HCT116 (cell line): ENCODE results near the gene SPAG8. TPM values are rescaled to one million over a fixed set of nuclear protein-coding genes. Genes with fewer than 3 reads are reported as not detected.

ENCODE experiments used
- ATAC-seq: fragments of 200-7000 bp; cut with Tn5 transposase; 2 replicates; pipeline ENCODE4 v1.9.1; 2020; ENCODE audit warnings: mild to moderate bottlenecking, moderate library complexity
- BruUV-seq: library from RNA; stranded (reverse); fragments of 400-500 nt; replicated peaks from 2 replicates; lab custom pipeline; 2021; lab: Mats Ljungman, UMichigan
- CTCF ChIA-PET: fragments of 300-600 bp; sonication (Branson Sonifier 250); formaldehyde crosslinking; loops from one replicate; lab custom pipeline; 2021; ENCODE audit warnings: antibody characterized with exemption; lab: Charles Lee
- POLR2A ChIA-PET: fragments of 300-600, 350-600 bp; sonication (Branson Sonifier 250); formaldehyde crosslinking; loops from one replicate; lab custom pipeline; 2021; ENCODE audit warnings: antibody characterized with exemption; lab: Charles Lee
- RAD21 ChIA-PET, 2 experiments: fragments of 300-600 bp; sonication (Branson Sonifier 250); formaldehyde crosslinking; loops; one replicate each; lab custom pipeline; 2023; ENCODE audit warnings: low total read pairs in 2 of 2; ENCODE audit not compliant: uncharacterized antibody in 2 of 2, unreplicated experiment in 2 of 2, low non-redundant PET in 1 of 2; lab: Charles Lee
- DNase-seq: peaks from one replicate; pipeline ENCODE4 v3.0.0-alpha.2; 2010; ENCODE audit warnings: low read depth, low spot score
- H2AFZ ChIP-seq: fragments of 200-600 bp; shearing (Covaris generic), sonication (generic); 2 replicates; pipeline ENCODE4 v1.6.1; 2017; ENCODE audit warnings: low read depth, mixed run types, mixed read lengths, antibody characterized with exemption, low read length; ENCODE audit not compliant: poor library complexity, severe bottlenecking
- H3K27ac ChIP-seq: 2 replicates; pipeline ENCODE4 v1.5.1; 2012; ENCODE audit warnings: low read depth, low read length
- H3K27me3 ChIP-seq: fragments of 200-600 bp; sonication (generic); 2 replicates; pipeline ENCODE4 v1.6.1; 2016; ENCODE audit warnings: mixed run types, low read length, mixed read lengths; ENCODE audit not compliant: insufficient read depth
- H3K36me3 ChIP-seq, 2 experiments: fragments of 200-500 bp in 1 of 2; fragments of 200-600 bp in 1 of 2; sonication (Bioruptor generic) in 1 of 2; sonication (generic) in 1 of 2; 2 replicates each; pipeline versions ENCODE4 v1.5.1 to v1.6.1; 2014 to 2016; ENCODE audit warnings: low read length in 2 of 2, inconsistent platforms in 1 of 2, mixed read lengths in 1 of 2, mixed run types in 1 of 2; ENCODE audit not compliant: insufficient read depth in 2 of 2, control insufficient read depth in 1 of 2
- H3K4me1 ChIP-seq, 2 experiments: fragments of 200-600 bp in 1 of 2; sonication (generic) in 1 of 2; 2 replicates each; pipeline versions ENCODE4 v1.5.1 to v1.6.1; 2012 to 2017; ENCODE audit warnings: low read length in 2 of 2, inconsistent platforms in 1 of 2, mild to moderate bottlenecking in 1 of 2, mixed read lengths in 1 of 2, mixed run types in 1 of 2, moderate library complexity in 1 of 2; ENCODE audit not compliant: insufficient read depth in 2 of 2, control insufficient read depth in 1 of 2
- H3K4me2 ChIP-seq: fragments of 200-600 bp; sonication (generic); 2 replicates; pipeline ENCODE4 v1.6.1; 2017; ENCODE audit warnings: mixed run types, low read length, mixed read lengths
- H3K4me3 ChIP-seq, 2 experiments: fragments of 200-600 bp in 1 of 2; sonication (generic) in 1 of 2; replicated peaks in 1 of 2; 2 replicates each; pipeline ENCODE4 v1.5.1; 2011 to 2016; ENCODE audit warnings: low read length in 2 of 2, control low read depth in 1 of 2, low read depth in 1 of 2, mild to moderate bottlenecking in 1 of 2, mixed read lengths in 1 of 2, mixed run types in 1 of 2
- H3K79me2 ChIP-seq: fragments of 200-600 bp; sonication (generic); 2 replicates; pipeline ENCODE4 v1.6.1; 2017; ENCODE audit warnings: mild to moderate bottlenecking, mixed run types, low read length, moderate library complexity, mixed read lengths; ENCODE audit not compliant: insufficient read depth
- H3K9ac ChIP-seq: fragments of 200-600 bp; sonication (generic); 2 replicates; pipeline ENCODE4 v1.6.1; 2016; ENCODE audit warnings: low read length, mixed read lengths
- H3K9me2 ChIP-seq: fragments of 200-600 bp; sonication (generic), shearing (Covaris generic); 2 replicates; pipeline ENCODE4 v1.6.1; 2017; ENCODE audit warnings: mixed run types, mild to moderate bottlenecking, moderate library complexity; ENCODE audit not compliant: insufficient read depth
- H3K9me3 ChIP-seq, 2 experiments: fragments of 200-500 bp in 1 of 2; fragments of 200-600 bp in 1 of 2; sonication (Bioruptor generic) in 1 of 2; sonication (generic) in 1 of 2; 2 replicates each; pipeline ENCODE4 v1.6.1; 2014 to 2017; ENCODE audit warnings: low read length in 2 of 2, mixed read lengths in 2 of 2, inconsistent platforms in 1 of 2, low read depth in 1 of 2, mild to moderate bottlenecking in 1 of 2, mixed run types in 1 of 2, moderate library complexity in 1 of 2; ENCODE audit not compliant: control insufficient read depth in 1 of 2, insufficient read depth in 1 of 2
- H4K20me1 ChIP-seq: fragments of 200-600 bp; sonication (generic), shearing (Covaris generic); 2 replicates; pipeline ENCODE4 v1.6.1; 2017; ENCODE audit warnings: mixed run types, mild to moderate bottlenecking, moderate library complexity; ENCODE audit not compliant: insufficient read depth
- CEBPB ChIP-seq: IDR thresholded peaks from 2 replicates; pipeline ENCODE4 v1.6.1; 2012; ENCODE audit warnings: low read depth
- EGR1 ChIP-seq: IDR thresholded peaks from 2 replicates; pipeline ENCODE4 v1.6.1; 2012; ENCODE audit warnings: low read depth
- EZH2 ChIP-seq: fragments of 200-600 bp; sonication (generic); IDR thresholded peaks from 2 replicates; pipeline ENCODE4 v1.6.1; 2017; ENCODE audit warnings: antibody characterized with exemption, mixed run types
- EZH2phosphoT487 ChIP-seq: fragments of 200-600 bp; IDR thresholded peaks from 2 replicates; pipeline ENCODE4 v1.6.1; 2018; ENCODE audit warnings: antibody characterized with exemption, borderline replicate concordance
- FOSL1 ChIP-seq: IDR thresholded peaks from 2 replicates; pipeline ENCODE4 v1.6.1; 2012; ENCODE audit warnings: low read depth
- JUND ChIP-seq: IDR thresholded peaks from 2 replicates; pipeline ENCODE4 v1.6.1; 2012
- POLR2A ChIP-seq: IDR thresholded peaks from 2 replicates; pipeline ENCODE4 v1.7.0; 2011; ENCODE audit warnings: borderline replicate concordance; ENCODE audit not compliant: insufficient read depth, insufficient read length; ENCODE audit errors: extremely low read depth
- POLR2AphosphoS5 ChIP-seq: IDR thresholded peaks from 2 replicates; pipeline ENCODE4 v1.6.1; 2011; ENCODE audit warnings: mild to moderate bottlenecking, low read depth, low read length, moderate library complexity
- SIN3A ChIP-seq: IDR thresholded peaks from 2 replicates; pipeline ENCODE4 v1.6.1; 2012; ENCODE audit warnings: low read depth
- SP1 ChIP-seq: IDR thresholded peaks from 2 replicates; pipeline ENCODE4 v1.6.1; 2012; ENCODE audit warnings: low read depth
- SRF ChIP-seq: IDR thresholded peaks from 2 replicates; pipeline ENCODE4 v1.6.1; 2012; ENCODE audit warnings: low read depth
- TCF7L2 ChIP-seq: IDR thresholded peaks from 2 replicates; pipeline ENCODE4 v1.7.0; 2011; ENCODE audit warnings: borderline replicate concordance, inconsistent platforms; ENCODE audit not compliant: insufficient read depth, insufficient read length; ENCODE audit errors: extremely low read depth
- YY1 ChIP-seq: IDR thresholded peaks from 2 replicates; pipeline ENCODE4 v1.6.1; 2011; ENCODE audit warnings: low read length, low read depth, moderate library complexity, mild to moderate bottlenecking; ENCODE audit not compliant: insufficient replicate concordance; ENCODE audit errors: extremely low read depth
- ZFX ChIP-seq: fragments of 450-650 bp; IDR thresholded peaks from 2 replicates; pipeline ENCODE4 v1.6.1; 2017
- ZNF274 ChIP-seq: fragments of 200-500 bp; sonication (Bioruptor generic); IDR thresholded peaks from 2 replicates; pipeline ENCODE4 v1.6.1; 2014; ENCODE audit warnings: mild to moderate bottlenecking, low read depth, low read length, inconsistent platforms
- intact Hi-C: fragments of 100-400 bp; cut with micrococcal nuclease; formaldehyde crosslinking; loops from 2 replicates; pipeline ENCODE4 v1.10.0; 2022
- total RNA-seq: library from RNA; stranded (reverse); gene quantifications from one replicate; pipeline ENCODE4 v1.2.1, GENCODE V29; 2021; ENCODE audit not compliant: unreplicated experiment
- TF ChIP-seq, protein P1 (sequence below), 3 experiments: fragments of 200-600 bp in 1 of 3; sonication (generic) in 1 of 3; IDR thresholded peaks in 2 of 3; conservative IDR thresholded peaks in 1 of 3; 2 replicates each; pipeline ENCODE4 v1.5.1; 2012 to 2017; ENCODE audit warnings: low read depth in 2 of 3, low read length in 2 of 3, antibody characterized with exemption in 1 of 3, borderline replicate concordance in 1 of 3, control low read depth in 1 of 3, mild to moderate bottlenecking in 1 of 3, mixed read lengths in 1 of 3, mixed run types in 1 of 3, moderate library complexity in 1 of 3; ENCODE audit not compliant: insufficient read depth in 1 of 3
- TF ChIP-seq, protein P2 (sequence below): IDR thresholded peaks from 2 replicates; pipeline ENCODE4 v1.6.1; 2012
- TF ChIP-seq, protein P3 (sequence below): IDR thresholded peaks from 2 replicates; pipeline ENCODE4 v1.6.1; 2012
- TF ChIP-seq, protein P4 (sequence below): IDR thresholded peaks from 2 replicates; pipeline ENCODE4 v1.6.1; 2011; ENCODE audit warnings: mild to moderate bottlenecking, low read length, moderate library complexity; ENCODE audit not compliant: insufficient replicate concordance; ENCODE audit errors: extremely low read depth

The SPAG8 gene
- total RNA-seq, 1 experiment from 2014 or later, result 0.39 TPM

DNA sequence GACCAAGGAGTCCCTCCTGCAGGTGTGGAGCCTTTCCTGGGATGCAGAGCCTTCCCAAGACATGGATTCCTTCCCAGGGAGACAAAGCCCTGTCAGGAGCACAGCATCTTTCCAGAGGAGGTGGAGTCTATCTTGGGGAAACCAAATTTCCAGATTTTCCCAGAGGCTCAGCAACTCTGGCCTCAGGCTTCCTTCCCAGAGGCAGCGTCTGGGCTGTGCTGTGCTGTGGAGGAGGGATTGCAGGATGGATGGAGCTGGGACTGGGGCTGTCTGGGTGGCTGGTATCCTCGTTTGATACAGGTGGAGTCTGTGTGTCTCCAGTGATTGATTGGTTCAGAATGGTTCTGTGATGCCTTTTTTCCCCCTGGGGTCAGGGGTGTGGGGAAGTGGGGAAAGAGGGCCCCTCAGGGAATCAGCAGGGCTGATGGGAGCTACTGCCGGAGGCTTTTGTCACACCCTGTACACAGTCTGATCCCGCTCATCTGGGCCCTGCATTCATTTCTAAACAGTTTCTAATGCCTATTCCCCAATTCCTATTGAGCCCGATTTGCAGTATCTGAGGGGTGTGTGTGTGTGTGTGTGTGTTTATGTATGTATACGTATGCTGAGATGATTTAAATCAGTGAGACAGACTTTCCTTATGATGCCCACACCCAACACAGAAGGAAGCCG, 42.2 kb upstream of the SPAG8 start:
- TF ChIP-seq ZNF274 (no peak), EGR1 (no peak), FOSL1 (no peak), POLR2A (no peak), EZH2phosphoT487 (no peak), JUND (no peak), EZH2 (no peak), ZFX (no peak), YY1 (no peak), TCF7L2 (no peak), SRF (no peak), CEBPB (no peak), SP1 (no peak), SIN3A (no peak), POLR2AphosphoS5 (no peak)
- TF ChIP-seq, protein P1, sequence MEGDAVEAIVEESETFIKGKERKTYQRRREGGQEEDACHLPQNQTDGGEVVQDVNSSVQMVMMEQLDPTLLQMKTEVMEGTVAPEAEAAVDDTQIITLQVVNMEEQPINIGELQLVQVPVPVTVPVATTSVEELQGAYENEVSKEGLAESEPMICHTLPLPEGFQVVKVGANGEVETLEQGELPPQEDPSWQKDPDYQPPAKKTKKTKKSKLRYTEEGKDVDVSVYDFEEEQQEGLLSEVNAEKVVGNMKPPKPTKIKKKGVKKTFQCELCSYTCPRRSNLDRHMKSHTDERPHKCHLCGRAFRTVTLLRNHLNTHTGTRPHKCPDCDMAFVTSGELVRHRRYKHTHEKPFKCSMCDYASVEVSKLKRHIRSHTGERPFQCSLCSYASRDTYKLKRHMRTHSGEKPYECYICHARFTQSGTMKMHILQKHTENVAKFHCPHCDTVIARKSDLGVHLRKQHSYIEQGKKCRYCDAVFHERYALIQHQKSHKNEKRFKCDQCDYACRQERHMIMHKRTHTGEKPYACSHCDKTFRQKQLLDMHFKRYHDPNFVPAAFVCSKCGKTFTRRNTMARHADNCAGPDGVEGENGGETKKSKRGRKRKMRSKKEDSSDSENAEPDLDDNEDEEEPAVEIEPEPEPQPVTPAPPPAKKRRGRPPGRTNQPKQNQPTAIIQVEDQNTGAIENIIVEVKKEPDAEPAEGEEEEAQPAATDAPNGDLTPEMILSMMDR (IDR thresholded peaks at IDR 0.05 in 2 of 3, conservative IDR thresholded peaks at IDR 0.05 in 1 of 3; ENCODE audit: borderline replicate concordance in 1 of 3, insufficient read depth in 1 of 3, low read depth in 2 of 3, low read length in 2 of 3), result no peak
- TF ChIP-seq, protein P2, sequence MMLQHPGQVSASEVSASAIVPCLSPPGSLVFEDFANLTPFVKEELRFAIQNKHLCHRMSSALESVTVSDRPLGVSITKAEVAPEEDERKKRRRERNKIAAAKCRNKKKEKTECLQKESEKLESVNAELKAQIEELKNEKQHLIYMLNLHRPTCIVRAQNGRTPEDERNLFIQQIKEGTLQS, result no peak
- TF ChIP-seq, protein P3, sequence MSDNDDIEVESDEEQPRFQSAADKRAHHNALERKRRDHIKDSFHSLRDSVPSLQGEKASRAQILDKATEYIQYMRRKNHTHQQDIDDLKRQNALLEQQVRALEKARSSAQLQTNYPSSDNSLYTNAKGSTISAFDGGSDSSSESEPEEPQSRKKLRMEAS, result no peak
- TF ChIP-seq, protein P4, sequence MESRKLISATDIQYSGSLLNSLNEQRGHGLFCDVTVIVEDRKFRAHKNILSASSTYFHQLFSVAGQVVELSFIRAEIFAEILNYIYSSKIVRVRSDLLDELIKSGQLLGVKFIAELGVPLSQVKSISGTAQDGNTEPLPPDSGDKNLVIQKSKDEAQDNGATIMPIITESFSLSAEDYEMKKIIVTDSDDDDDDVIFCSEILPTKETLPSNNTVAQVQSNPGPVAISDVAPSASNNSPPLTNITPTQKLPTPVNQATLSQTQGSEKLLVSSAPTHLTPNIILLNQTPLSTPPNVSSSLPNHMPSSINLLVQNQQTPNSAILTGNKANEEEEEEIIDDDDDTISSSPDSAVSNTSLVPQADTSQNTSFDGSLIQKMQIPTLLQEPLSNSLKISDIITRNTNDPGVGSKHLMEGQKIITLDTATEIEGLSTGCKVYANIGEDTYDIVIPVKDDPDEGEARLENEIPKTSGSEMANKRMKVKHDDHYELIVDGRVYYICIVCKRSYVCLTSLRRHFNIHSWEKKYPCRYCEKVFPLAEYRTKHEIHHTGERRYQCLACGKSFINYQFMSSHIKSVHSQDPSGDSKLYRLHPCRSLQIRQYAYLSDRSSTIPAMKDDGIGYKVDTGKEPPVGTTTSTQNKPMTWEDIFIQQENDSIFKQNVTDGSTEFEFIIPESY, result no peak
- TF ChIP-seq, all 23 proteins: peak for 0
- ChIA-PET POLR2A (no interaction called here), RAD21 (no interaction called here), CTCF (no interaction called here)
- intact Hi-C loops, result no loop called here
- ATAC-seq, result no peak
- Histone ChIP-seq H3K9ac (no peak overlapping the region), H3K27ac (no peak overlapping the region), H3K27me3 (no peaks in the 10 kb centered on the region), H3K9me3 (no peaks in the 10 kb centered on the region), H3K4me2 (no peak overlapping the region), H3K79me2 (no peaks in the 10 kb centered on the region), H3K36me3 (no peaks in the 10 kb centered on the region), H4K20me1 (no peaks in the 10 kb centered on the region), H3K4me1 (no peaks in the 10 kb centered on the region), H3K4me3 (no peak overlapping the region), H3K9me2 (no peaks in the 10 kb centered on the region), H2AFZ (no peak overlapping the region)
- BruUV-seq, result no TSS peak
- no peak for DNase-seq
